Progenitor cell of endocrine pancreas (in vitro differentiated cells): ENCODE data around the gene GPX2. TPM values are rescaled to one million over a fixed set of nuclear protein-coding genes. Genes with fewer than 3 reads are reported as not detected.
A peak's percentile ranks its signal among the peaks of the same experiment; 100 is the strongest.

Experiments used
- DNase-seq: peaks from one replicate; pipeline ENCODE4 v3.0.0; 2021; ENCODE audit warnings: low spot score; ENCODE audit not compliant: unreplicated experiment
- H3K27ac Mint-ChIP-seq: 2 replicates; pipeline ENCODE4 v1.8.0; 2021; ENCODE audit warnings: mild to moderate bottlenecking, moderate library complexity, mixed read lengths
- H3K27me3 Mint-ChIP-seq: 2 replicates; pipeline ENCODE4 v1.8.0; 2021; ENCODE audit warnings: mixed read lengths
- H3K36me3 Mint-ChIP-seq: 2 replicates; pipeline ENCODE4 v1.8.0; 2022; ENCODE audit warnings: mixed read lengths; ENCODE audit not compliant: insufficient read depth
- H3K4me1 Mint-ChIP-seq: 2 replicates; pipeline ENCODE4 v1.8.0; 2021; ENCODE audit warnings: low read depth, mixed read lengths
- H3K4me3 Mint-ChIP-seq: 2 replicates; pipeline ENCODE4 v1.8.0; 2021; ENCODE audit warnings: low read depth, mild to moderate bottlenecking, moderate library complexity, mixed read lengths
- H3K9me3 Mint-ChIP-seq: 2 replicates; pipeline ENCODE4 v1.8.0; 2021; ENCODE audit warnings: low read depth, mixed read lengths
- CTCF ChIP-seq: fragments of 200-600 bp; sonication (generic); IDR thresholded peaks from one replicate; pipeline ENCODE4 v1.5.0; 2021; ENCODE audit warnings: antibody characterized with exemption, mild to moderate bottlenecking; ENCODE audit not compliant: unreplicated experiment
- total RNA-seq: library from RNA; stranded (reverse); gene quantifications from 2 replicates; pipeline ENCODE4 v1.2.1, GENCODE V29; 2021

The GPX2 gene
- total RNA-seq, 1 donor from 2014 or later: 11.0 TPM

- Mint-ChIP-seq H3K27ac (no peak overlapping the region), H3K9me3 (no peaks in the 10 kb centered on the region), H3K27me3 (no peaks in the 10 kb centered on the region), H3K4me3 (no peak overlapping the region), H3K36me3 (peaks cover 4% of the 10 kb centered on the region), H3K4me1 (peaks cover 8% of the 10 kb centered on the region)
- DNase-seq: no peak
- TF ChIP-seq CTCF: no peak
These were observed 22.9 kb downstream of the GPX2 start for GRCh38 chr14:64919618-64920017.

GRCh38 chr14:64919215-64919614 is 23.3 kb downstream of the GPX2 start:
- H3K27me3 Mint-ChIP-seq: no peaks in the 10 kb centered on the region
- peaks cover 4% of the 10 kb centered on the region for H3K36me3 Mint-ChIP-seq
- DNase-seq: no peak
- no peak for TF ChIP-seq CTCF
- no peaks in the 10 kb centered on the region for H3K9me3 Mint-ChIP-seq
- H3K4me3 Mint-ChIP-seq: no peak overlapping the region
- H3K27ac Mint-ChIP-seq: no peak overlapping the region
- H3K4me1 Mint-ChIP-seq: peaks cover 8% of the 10 kb centered on the region

- no peak for TF ChIP-seq CTCF
- Mint-ChIP-seq H3K4me3 (no peak overlapping the region), H3K4me1 (peaks cover 11% of the 10 kb centered on the region), H3K27ac (no peak overlapping the region), H3K36me3 (peaks cover 4% of the 10 kb centered on the region), H3K27me3 (no peaks in the 10 kb centered on the region), H3K9me3 (no peaks in the 10 kb centered on the region)
- no peak for DNase-seq
These were observed 24.3 kb downstream of the GPX2 start for GRCh38 chr14:64918216-64918615.

- peaks cover 11% of the 10 kb centered on the region for H3K4me1 Mint-ChIP-seq
- no peak overlapping the region for H3K27ac Mint-ChIP-seq
- H3K4me3 Mint-ChIP-seq: no peak overlapping the region
- DNase-seq: no peak
- H3K27me3 Mint-ChIP-seq: no peaks in the 10 kb centered on the region
- peaks cover 2% of the 10 kb centered on the region for H3K36me3 Mint-ChIP-seq
- no peaks in the 10 kb centered on the region for H3K9me3 Mint-ChIP-seq
- TF ChIP-seq CTCF: no peak
These were observed 26.7 kb downstream of the GPX2 start for GRCh38 chr14:64915797-64916196.

GRCh38 chr14:64915029-64915424 is 27.5 kb downstream of the GPX2 start:
- DNase-seq: no peak
- H3K27ac Mint-ChIP-seq: peak overlapping the region; percentile 95
- peak overlapping the region; percentile 92 for H3K4me3 Mint-ChIP-seq
- H3K36me3 Mint-ChIP-seq: peaks cover 2% of the 10 kb centered on the region
- no peaks in the 10 kb centered on the region for H3K9me3 Mint-ChIP-seq
- TF ChIP-seq CTCF: no peak
- H3K27me3 Mint-ChIP-seq: no peaks in the 10 kb centered on the region
- peaks cover 11% of the 10 kb centered on the region for H3K4me1 Mint-ChIP-seq
